GM18909 (cell line): ENCODE measurements around the gene AGK.
"Not testable (repeated sequence)": the region's sequence is repeated elsewhere in the genome, so short reads cannot be mapped to it uniquely, and the experiment has no call there.

Experiments
- ATAC-seq: cut with Tn5 transposase; IDR thresholded peaks from one replicate; pipeline ENCODE4 v1.9.1; 2021; ENCODE audit warnings: mild to moderate bottlenecking; ENCODE audit not compliant: unreplicated experiment, poor library complexity

Gene AGK

DNA sequence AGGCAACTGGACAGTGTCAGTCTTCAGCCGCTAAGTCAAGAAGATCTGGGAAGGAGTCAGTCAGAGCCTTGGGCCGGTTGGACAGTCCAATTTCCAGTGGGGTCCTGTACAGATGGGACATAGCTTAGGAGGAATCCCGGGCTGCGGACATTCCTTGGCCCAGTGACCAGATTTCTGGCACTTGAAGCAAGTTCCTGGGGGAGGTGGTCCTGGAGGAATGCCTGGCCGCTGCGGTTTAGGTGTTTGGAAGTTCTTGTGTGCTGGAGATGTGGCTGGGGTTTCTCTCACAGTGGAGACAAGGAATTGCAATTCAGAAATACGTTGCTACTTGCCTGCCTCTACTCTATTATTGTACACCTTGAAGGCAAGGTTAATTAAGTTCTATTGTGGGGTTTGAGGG, 30.9 kb downstream of the AGK start:
- ATAC-seq: not testable (repeated sequence)

DNA sequence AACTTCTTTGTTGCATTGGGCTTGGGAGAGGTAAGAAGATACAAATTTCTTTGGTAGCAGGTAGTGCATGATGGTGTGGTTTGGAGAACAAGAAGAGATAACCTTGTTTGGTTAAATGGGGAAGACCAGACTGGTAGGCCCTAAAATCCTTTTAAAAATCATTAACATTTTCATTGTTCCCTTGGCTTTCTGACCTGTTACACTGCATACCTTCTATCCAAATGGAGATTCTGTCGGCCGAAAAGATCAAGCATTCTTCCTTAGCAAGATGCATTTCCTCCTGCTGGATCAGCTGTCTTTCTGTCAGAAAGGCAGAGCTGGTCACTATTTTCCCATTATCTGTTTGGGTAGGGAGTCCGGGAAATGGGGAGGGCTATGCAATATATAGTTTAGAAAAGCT, 33.7 kb downstream of the AGK start:
- no peak for ATAC-seq

DNA sequence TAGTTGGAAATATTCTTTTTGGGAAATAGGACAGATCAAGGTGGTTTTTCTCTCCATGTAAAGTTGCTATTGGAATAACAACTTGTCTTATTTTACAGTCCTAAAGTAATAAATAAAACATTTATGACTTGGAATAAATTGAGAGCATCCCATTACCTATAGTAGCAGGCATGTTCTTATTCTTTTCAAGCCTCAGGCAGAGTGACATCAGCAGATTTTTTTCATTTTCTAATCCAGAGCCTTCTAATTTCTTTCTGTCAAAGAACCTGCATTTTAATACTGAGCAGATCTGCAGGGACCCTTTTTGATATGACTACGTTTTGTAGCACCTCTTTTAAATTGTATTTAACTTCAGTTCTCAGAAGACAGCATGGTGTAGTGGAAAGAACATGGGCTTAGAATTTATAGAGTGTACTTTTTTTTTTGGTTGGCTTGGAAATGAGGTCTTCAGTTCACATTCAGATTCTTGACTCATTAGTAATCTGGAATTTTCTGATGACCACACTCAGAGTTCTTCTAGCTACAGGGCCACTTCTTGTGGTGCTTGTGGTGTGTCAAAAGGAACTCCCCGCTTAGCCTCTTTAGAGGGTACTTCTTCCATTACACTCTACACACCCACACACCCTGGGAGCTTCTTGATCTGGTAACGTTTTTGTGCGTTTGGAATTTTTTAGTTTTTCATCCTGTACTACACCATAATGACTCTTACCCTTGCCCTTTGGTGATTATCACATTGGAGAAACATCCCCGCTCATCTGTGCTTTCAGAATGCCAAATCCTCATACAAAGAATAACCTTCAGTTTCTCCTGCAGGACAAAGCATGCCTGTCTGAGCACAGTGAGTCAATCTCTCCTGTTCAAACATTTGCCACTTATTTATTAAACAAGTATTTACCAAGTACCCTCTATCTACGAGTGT, 34.6 kb downstream of the AGK start:
- ATAC-seq: peak; percentile 89

DNA sequence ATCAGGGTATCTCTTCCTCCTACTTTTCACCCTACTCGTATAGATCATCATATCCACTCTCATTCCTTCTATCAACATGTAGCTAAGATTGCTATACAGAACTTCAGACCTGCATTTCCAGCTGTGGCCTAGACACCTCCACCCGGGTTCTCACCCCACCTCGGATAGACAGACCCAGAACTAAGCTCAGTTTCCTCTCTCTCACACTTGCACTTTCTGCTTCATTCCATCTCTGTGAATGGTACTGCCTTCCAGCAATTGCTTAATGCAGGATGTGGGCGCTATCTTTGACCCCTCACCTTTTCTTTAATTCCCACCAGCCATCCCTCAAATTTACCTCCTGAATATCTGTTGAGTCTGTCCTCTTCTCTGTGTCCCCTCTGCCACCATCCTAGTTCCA, 35.7 kb downstream of the AGK start:
- no peak for ATAC-seq

DNA sequence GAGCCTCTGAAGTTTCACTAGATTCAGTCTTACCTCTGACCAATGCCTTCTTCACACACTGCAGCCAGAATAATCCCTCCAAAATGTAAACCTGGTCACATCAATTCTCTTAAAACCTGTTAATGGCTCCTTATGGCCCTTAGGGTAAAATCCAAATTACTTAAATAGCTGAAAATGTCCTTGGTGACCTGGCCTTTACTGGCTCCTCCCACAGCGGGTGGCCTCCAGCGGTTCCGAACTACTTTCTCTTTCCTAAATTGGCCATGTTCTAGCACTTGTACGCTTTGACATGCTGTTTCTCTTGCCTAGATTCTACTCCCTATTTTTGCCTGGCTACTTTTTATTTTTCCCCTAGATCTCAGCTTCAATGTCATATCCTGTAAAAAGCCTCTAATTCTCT, 36.1 kb downstream of the AGK start:
- ATAC-seq: no peak

DNA sequence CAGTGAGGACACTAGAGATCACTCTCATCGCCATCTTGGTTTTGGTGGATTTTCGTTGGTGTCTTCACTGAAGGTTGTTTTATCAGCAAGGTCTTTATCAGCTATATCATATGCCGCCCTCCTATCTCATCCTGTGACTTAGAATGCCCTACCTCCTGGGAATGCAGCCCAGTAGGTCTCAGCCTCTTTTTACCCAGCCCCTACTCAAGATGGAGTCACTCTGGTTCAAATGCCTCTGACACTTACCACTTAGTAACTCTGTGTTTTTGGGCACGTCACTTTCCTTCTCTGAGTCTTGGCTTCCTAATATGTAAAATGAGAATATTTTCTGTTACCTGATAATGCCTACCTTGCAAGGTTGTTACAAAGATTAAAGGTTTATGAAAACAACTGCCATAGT, 37.7 kb downstream of the AGK start:
- ATAC-seq: no peak

DNA sequence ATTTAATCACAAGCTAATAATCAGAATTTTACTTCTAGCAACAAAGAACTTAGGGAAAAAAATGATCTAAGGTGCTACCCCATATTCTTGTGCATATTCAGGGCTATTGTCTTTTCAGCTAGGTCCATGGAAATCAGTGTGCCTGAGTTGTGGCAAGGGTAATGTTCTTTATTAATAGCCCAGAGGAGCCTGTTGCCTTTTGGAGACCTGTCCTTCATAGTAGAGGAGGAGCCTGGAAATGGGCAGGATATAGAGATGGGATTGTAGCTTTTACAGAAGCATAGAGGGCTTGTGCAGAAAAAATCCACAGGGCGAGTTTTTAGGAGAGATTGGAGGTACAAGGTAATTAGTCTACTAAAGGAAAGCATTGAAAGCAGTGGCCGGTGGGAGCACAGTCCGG, 38.9 kb downstream of the AGK start:
- no peak for ATAC-seq

DNA sequence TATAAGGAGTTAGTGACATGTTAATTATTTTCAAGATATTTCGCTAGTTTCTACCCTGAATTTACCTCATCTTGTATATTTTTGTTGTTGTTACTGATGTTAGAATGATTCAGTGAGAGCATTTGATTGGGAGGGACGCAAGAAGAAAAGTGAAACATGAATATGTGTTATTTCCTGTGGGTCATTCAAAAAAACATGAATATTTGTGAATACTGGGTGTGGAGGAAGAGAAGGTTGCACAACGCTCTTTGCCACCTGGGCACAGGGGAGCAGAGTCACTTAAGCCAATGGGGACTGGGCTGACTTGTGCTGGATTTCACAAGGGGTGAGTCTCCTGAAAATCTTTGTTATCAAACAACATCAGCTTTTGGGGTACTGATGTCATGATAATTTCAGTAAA, 39.5 kb downstream of the AGK start:
- no peak for ATAC-seq

DNA sequence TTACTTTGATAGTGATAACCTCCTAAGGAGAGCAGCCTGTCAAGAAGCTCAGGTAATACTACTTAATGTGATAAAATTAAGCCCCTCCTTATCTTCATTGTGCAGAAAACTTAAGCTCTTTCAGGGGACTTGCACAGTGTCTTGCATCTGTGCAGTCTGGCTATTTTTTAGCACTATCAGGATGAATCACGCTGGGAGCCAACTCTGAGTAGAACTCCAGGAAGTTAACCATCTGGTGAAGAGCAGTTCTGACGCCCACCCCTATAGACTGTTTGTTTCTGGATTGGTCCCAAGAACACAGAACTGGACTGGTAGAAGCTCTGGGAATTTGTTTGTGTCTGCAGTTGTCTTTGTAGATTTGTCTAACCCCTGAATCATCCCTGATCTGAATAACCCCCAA, 41.9 kb downstream of the AGK start:
- no peak for ATAC-seq

DNA sequence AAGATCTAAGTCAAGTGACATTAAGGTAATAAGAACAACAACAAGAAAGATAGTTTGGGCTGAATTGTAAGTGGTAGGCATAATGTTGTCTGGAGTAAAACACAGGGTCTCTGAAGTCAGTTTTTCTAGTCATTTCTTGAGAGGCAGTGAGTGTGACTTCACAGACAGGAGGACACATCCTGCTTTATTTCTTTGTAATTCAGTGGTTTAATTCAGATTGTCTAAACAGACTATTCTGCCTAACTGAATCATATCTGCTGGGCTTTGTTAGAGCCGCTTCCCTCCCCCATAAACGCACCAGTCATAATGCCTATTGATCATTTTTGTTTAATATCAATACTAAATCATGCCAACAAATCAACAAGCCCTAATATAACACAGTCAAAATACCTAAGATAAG, 46.8 kb downstream of the AGK start:
- ATAC-seq: no peak

DNA sequence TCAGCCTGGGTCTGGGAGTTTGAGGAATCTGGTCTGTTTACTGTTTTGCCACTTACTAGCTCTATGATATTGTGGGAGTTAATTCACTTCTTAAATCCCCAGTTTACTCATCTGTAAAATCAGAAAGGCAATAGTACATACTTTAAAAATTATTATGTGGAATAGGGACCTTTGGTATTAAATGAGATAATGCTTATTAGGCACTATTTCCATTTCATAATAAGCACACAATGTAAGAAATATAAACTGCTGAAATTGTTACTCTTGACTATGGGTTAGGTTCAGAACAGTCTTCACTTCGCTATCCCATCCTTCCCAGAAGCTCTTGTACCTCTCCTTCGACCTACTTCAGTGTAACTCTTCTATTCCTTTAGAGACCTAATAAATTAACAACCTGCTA, 47.2 kb downstream of the AGK start:
- no peak for ATAC-seq

DNA sequence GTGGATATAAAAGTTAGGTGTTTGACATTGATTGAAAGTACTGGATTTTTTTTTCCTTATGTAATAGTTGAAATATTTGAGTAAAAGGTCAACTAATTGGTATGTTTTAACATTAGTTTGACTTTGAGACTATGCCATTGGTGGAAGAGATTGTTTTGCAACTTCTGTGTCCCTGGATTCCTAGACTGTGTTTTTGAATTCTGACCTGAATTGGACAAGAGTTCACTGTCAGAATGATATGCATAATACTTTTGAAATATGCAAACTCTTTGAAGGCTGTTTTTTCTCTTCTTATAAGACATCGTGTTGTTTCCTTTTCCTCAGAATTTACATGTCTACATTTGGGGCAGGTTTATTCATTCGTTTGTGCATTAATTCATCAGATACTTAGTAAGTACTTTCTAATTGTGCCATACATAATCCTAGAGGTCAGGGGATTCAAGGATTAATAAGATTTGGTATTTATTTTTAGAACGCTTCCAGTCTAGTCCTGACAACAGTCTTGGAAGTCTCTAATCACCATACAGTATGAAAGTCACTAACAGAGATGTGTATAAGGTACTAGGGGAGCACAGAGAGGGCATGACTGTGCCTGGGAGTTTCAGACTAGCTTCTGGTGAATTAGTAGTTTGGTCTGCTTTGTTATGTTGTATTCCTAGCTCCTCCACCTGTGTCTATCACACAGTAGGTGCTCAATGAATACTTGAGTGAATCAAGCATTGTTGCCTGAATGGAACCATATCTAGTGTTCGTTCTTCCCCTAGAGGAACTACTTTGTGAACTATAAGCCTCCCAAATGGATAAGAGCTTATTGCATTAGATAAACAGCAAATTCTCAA, 49.2 kb downstream of the AGK start:
- ATAC-seq: no peak

DNA sequence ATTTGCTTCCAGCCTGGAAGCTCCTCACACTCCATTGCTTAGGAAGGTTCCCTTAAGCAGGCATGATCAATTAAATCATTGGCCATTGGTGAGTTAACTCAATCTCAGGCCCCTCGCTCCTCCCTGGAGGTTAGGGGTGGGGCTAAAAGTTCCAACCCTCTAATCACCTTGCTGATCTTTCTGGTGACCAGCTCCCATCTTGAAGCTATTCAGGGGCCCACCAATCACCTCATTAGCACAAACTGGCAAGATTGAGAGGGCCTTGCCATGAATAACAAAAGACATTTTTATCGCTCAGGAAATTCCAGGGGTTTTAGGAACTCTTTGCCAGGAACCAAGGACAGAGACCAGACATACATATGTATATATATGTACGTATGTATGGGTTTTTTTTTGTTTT, 58.4 kb downstream of the AGK start:
- no peak for ATAC-seq

DNA sequence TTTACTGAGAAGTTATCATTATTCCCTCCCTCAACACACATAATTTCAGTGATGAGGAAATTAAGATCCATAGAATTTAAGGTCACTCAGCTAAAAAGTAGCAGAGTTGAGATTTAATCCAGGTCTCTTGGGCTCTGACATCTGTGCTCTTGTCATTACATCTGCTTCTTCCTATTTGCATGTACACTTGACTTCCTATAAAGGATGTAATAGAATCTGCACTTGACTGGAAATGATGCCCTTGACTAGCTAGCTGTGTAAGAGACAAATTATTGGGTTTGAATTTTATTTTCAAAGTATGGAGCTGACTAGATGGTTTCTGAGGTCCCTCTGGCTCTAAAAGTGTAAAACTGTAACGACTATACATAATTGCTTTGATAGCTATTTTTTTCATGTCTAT, 59.5 kb downstream of the AGK start:
- no peak for ATAC-seq

DNA sequence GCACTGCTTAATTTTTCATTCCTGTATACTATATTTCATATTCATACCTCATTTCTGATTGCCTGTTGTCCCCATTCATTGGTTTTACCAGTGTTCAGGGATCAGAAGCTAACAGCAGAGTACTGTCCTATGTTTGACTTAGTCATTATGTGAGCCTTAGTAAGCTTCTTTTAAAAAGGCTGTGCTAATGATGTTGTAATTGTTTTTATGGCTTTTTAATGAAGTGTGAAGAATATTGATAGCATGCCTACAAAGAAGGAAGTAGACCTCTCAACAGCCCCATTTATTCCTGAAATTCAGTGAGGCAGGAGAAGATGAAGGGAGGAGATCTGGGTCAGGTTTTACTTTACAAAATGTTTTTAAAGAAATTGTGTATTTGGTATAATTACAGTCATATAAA, 61.7 kb downstream of the AGK start:
- ATAC-seq: no peak

DNA sequence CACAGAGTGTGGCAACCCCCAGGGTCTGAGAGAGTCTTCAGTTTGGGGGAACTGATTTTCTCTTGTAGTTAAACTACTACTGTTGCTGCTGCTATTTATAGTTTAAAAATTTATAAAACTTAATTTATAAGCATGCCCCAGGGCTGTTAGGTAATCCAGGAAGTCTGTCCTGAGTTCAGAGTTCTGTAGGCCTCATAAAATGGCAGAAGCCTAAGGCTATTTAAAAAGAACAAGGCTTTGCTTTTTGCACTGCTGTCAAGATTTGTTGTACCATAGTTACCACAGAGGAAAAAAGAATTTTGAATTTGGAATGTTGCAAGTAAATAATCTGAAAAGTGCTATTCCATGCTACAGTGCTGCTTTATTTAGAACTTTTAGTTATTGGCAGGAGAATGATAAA, 66.1 kb downstream of the AGK start:
- no peak for ATAC-seq

DNA sequence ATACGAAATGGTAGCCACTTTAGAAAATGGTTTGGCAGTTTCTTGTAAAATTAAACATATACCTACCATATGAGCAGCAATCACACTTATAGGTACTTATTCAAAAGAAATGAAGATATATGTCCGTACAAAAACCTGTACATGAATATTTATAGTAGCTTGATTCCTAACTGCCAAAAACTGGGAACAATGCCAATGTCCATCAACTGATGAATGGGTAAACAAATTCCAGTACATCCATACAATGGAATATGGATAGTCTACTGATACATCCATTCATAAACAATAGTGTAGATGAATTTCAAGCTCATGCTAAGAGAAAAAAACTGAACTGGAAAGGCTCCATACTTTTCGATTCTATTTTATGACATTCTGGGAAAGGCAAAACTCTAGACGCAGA, 68.5 kb downstream of the AGK start:
- no peak for ATAC-seq

DNA sequence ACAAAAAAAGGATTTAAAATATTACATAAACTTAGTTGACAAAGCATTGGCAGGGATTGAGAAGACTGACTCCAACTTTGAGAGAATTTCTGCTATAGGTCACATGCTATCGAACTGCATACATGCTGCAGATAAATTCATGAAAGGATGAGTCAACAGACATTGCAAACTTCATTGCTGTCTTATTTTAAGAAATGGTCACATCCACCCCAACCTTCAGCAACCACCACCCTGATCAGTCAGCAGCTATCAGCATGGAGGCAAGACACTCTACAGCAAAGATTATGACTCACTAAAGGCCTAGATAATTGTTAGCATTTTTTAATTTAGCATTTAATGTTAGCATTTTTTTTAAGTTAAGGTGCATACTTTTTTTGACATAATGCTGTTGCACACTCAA, 73.6 kb downstream of the AGK start:
- ATAC-seq: no peak

DNA sequence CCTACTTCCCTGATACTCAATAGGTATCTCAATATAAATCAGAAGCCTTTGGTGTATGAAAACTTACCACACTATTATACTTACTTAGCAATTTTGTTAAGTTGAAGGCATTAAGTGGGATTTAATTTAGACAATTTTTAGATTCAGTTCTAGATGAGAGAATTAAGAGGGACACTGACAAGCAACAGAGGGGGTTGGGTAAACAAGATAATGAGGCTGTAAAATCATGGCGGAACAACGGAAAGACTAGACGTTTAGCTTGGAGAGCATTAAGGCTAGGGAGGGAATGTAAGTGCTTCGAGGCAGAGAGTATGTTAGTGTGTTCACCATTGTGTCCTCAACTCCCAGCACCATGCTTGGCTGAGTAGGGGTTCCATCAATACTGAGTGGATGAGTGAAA, 79.4 kb downstream of the AGK start:
- no peak for ATAC-seq

DNA sequence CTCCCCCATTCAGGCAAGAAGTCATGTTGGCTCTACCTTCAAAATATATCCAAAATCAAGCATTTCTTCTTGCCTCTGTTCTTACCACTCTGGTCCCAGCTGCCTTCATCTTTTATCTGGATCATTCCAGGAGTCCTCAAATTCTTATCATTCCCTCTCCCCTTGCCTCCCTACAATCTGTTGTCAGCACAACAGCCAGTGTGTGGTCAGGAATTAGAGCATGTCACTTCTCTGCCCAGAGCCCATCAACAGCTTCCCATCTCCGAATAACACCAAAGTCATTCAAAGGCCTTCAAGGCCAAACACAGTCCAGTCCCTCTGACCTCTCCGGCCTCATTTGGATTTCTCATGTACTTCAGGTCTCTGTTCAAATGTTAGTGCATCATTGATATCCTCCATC, 80.3 kb downstream of the AGK start:
- ATAC-seq: no peak

DNA sequence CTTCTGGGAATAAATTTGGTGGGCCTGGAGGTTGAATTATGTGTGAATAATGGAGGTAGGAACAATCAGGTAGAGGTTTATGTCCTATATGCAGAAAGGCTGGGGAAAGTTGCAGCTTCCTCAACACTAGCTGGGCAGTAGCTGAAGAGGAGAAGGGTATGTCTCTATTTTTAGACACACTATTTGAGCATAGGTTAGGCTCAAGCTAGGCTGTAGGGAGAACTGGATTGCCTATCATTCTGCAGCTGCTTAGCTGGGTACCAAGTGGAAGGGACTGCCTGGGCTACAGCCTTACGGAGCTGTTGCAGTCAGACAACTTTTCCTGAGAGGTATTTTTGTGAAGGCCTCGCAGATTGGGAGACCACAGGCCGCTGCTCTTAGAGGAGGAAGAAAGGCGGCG, 82.9 kb downstream of the AGK start:
- ATAC-seq: no peak

DNA sequence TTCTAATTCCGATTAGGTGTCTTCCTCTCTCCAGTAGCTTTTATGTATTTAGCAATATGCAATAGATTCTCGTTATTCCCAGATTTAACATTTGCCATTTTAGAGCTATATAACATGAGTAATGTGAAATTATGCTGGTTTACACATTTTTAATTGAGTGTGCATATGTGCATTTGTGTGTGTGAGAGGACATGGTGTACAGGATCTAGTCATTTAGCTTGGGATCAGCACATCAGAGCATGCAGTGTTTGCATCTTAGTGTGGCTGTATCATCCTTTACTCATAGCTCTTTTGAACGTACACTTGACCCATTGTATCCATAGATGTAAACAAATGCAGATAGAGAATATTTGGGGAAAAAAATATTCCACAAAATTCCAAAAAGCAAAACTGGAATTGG, 84.8 kb downstream of the AGK start:
- no peak for ATAC-seq
